ENCODE results near the gene ZNF474.
"Not testable (repeated sequence)": the region's sequence is repeated elsewhere in the genome, so short reads cannot be mapped to it uniquely, and the experiment has no call there.

Gene ZNF474

GRCh38 chr5:122129306-122129705, at the start of gene ZNF474:
Gene ZNF474, plus strand, starts transcription at chr5:122129546. Its CDS starts 22,445 bp downstream, at chr5:122151991.
- no peak for DNase-seq (ENCODE audit: low read depth in 2 of 2)

DNA sequence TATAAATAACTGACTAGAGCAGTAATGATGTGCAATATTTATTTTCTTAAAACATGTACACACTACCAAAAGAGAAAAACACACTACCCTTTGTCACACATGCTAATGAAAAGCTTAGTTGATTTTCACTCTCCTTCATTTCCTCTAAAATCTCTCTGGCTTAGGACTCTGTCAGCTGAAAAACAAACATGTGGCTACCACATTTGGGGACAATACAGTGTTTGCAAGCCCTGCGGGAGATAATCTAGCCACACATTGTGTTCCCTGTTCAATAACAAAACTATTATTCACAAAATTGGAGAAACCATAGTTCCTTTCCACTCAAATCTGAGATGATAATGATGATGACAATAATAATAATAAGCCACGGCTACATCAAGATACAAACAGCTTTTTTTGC, 47.8 kb upstream of the ZNF474 start:
- no peak for DNase-seq (ENCODE audit: low read depth in 2 of 2)

DNA sequence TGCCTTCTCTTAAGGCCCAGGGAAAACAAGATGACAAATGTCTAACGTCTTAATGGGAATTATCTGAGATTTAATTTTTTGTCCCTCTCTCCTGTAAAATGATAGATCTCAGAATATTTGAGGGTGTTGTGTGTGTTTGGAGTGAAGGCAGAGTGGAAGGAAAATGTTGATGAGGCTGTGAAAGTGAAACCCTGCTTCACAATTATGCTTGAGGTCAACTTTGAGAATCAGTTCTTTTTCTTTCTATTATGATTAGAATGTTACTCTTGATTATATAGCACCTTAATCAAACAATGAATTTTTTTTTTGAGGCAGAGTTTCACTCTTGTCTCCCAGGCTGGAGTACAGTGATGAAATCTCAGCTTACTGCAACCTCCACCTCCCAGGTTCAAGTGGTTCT, 45.8 kb upstream of the ZNF474 start:
- no peak for DNase-seq (ENCODE audit: low read depth in 2 of 2)

DNA sequence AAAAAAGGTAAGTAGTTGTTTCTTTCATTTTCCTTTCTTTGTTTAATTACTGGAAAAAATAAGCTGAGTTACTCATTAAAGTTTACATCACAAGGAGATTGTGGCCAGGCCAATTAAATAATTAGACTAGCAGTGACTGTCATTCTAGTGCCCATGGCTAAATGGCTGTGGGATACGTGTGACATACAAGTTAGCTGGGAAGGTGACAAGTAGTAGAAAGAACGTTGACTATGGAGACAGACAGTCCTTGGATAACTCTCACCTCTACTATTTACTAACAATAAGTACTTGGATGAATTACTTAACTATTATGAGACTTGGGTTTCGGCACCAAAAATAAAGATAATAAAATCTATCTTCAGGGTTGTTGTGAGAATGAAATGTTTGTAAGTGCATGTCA, 44.3 kb upstream of the ZNF474 start:
- no peak for DNase-seq (ENCODE audit: low read depth in 2 of 2)

GRCh38 chr5:122089096-122090013, 40.0 kb upstream of the ZNF474 start:
- no peak for DNase-seq (ENCODE audit: low read depth in 2 of 2)

DNA sequence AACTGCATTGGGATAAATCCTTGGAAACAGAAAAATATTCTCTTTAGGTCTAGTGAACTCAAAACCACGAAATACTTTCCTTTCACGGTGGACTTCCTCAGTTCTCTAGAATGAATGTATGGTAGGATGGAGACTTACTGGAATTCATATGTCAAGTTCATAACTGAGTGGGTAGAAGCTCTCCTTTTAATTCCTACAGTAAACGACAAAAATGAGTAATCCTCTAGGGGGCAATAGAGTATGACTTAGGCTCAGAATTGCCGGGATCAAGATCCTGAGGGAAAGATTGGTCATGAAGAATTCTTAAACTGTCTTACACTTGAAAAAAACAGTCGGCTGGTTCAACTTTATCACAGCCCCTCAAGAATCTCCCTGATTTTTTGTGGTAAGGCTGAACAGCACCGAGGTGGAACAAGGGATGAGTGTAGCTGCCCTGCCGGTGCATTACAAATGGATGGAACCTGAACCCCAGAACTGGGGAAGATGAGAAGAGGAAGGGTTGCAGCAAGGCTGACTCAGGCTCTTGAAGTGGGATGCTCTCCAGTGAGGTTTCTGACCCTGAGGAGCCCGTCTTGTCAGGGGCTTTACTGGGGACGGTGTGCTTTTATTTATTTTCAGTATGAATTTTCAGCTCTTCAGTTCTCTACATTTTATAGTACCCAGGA, 37.3 kb upstream of the ZNF474 start:
- no peak for DNase-seq (ENCODE audit: low read depth in 2 of 2)

GRCh38 chr5:122093415-122094180, 35.7 kb upstream of the ZNF474 start:
- DNase-seq (ENCODE audit: low read depth in 2 of 2) = no peak

GRCh38 chr5:122094251-122094650, 35.1 kb upstream of the ZNF474 start:
- not testable (repeated sequence) for DNase-seq (ENCODE audit: low read depth in 2 of 2)

DNA sequence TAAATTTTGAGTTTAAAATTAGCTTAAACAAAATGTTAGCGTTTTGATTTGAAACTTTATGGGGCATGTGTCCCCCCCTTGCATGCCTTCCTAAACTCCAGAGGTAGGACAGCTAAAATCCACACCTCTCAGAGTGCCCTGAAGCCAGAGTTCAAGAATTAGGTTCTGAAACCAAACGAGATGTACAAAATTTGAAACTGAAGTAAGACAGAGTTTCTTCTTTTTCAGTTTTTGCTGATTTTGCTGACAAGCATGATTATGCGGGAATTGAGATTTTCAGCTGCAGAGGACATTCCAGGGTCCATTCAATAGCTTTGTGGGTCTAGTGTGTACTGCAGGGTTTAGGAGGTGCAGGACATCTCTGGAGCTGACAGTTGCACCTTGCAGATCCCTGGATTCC, 34.2 kb upstream of the ZNF474 start:
- no peak for DNase-seq (ENCODE audit: low read depth in 2 of 2)

- DNase-seq (ENCODE audit: low read depth in 2 of 2) = no peak
Measured at GRCh38 chr5:122097391-122097790, 32.0 kb upstream of the ZNF474 start.

- DNase-seq (ENCODE audit: low read depth in 2 of 2) = no peak
Measured at GRCh38 chr5:122099060-122099790, 30.1 kb upstream of the ZNF474 start.

DNA sequence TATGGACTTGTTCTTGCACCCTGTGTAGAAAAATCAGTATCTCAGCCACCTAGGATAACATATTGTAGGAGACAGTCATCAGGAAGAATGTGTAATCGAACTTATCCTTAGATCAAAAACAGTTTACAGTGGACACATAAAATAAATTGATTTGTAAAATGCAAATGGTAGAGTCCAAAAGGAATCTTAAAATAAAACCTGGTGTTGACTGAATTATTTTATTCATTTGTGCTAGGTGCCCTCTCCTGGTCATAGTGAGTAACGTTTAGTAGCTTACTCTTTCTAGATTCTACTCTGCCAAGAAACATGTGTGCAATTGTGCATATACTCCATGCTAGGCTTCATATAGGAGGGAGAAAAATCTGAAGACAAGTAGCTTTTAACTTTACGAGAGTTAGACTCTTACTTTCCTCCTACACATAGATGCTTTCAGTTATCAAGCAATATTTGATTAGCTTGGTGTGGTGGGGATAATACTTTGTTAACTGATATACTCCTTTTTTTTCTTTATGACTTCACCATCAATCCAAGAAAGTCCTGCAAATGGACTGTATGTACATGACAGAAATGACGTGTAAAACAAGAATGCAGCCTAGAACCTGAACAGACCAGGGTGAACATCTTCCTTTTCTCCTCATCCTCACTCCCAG, 27.6 kb upstream of the ZNF474 start:
- DNase-seq (ENCODE audit: low read depth in 2 of 2) = no peak

- DNase-seq (ENCODE audit: low read depth in 2 of 2) = no peak
Measured at GRCh38 chr5:122102825-122103224, 26.5 kb upstream of the ZNF474 start.

- DNase-seq (ENCODE audit: low read depth in 2 of 2) = no peak
Measured at GRCh38 chr5:122105909-122106308, 23.4 kb upstream of the ZNF474 start.

- DNase-seq (ENCODE audit: low read depth in 2 of 2) = no peak
Measured at GRCh38 chr5:122107016-122107415, 22.3 kb upstream of the ZNF474 start.

- DNase-seq (ENCODE audit: low read depth in 2 of 2) = no peak
Measured at GRCh38 chr5:122110987-122111386, 18.4 kb upstream of the ZNF474 start.

- DNase-seq (ENCODE audit: low read depth in 2 of 2) = no peak
Measured at GRCh38 chr5:122111460-122111859, 17.9 kb upstream of the ZNF474 start.

GRCh38 chr5:122112063-122112462, 17.3 kb upstream of the ZNF474 start:
- DNase-seq (ENCODE audit: low read depth in 2 of 2) = no peak

- no peak for DNase-seq (ENCODE audit: low read depth in 2 of 2)
Measured at GRCh38 chr5:122112733-122113558, 16.4 kb upstream of the ZNF474 start.

DNA sequence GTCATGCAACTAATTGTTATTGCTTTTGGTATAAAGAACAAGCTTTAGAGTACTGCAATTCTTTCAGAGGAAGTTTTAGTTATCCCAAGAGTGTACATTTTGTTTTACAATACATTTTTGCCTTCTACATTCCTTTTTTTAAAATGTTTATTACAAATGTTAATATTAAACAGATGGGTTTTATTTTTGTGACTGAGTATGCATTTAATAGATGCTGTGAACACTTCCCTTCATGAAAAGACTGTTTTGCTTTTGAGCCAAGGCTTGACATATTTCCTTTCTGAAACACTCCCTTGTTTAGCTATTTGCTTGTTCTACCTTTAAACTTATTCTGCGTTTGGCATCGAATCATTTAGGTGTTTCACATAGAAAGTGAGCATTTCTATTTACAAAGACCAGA, 14.8 kb upstream of the ZNF474 start:
- no peak for DNase-seq (ENCODE audit: low read depth in 2 of 2)

Measured in stimulated activated CD4-positive, alpha-beta T cell treated with anti-CD3 and anti-CD28 coated beads, Interleukin-4, amount 100 ng/mL, for 48 hours (primary cell).